HL-60/S4 treated with phorbol 12-myristate 13-acetate at 8.2 ng/mL for 4 days and 3 days (cell line): ENCODE results near the gene UNC13A.
"Not testable (repeated sequence)": the region's sequence is repeated elsewhere in the genome, so short reads cannot be mapped to it uniquely, and the experiment has no call there.

Experiments
- in situ Hi-C: fragments of 300-500 bp; cut with MboI; formaldehyde crosslinking; loops from 2 replicates; pipeline ENCODE4 v1.15.0; 2022; ENCODE audit warnings: low sequenced_read_pairs

Gene UNC13A

DNA sequence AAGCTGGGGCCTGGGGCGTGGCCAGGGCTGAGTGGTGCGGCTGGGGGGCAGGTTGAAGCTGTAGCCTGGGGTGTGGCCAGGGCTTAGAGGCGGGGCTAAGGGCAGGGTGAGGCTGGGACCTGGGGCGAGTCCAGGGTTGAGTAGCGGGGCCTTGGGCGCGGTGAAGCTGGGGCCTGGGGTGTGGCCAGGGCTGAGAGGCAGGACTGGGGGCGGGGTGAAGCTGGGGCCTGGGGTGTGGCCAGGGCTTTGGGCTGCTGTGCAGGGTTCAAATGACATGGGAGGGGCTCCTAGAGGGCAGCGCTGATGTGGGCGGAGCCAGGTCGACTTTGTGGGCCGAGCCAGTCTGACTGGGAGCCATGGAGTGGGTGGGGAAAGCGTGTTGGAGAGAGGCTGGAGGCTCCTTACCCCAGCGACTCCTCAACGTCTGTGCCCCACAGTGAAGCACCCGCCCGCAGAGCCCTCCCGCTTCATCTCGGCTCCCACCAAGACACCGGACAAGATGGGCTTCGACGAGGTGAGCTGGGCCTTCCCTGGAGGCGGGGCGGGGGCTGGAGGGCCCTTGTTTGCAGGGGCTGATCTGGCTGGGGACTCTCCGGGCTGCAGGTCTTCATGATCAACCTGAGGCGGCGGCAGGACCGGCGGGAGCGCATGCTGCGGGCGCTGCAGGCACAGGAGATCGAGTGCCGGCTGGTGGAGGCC lies 111.2 kb downstream of the UNC13A start:
- in situ Hi-C loops, result no loop called here

DNA sequence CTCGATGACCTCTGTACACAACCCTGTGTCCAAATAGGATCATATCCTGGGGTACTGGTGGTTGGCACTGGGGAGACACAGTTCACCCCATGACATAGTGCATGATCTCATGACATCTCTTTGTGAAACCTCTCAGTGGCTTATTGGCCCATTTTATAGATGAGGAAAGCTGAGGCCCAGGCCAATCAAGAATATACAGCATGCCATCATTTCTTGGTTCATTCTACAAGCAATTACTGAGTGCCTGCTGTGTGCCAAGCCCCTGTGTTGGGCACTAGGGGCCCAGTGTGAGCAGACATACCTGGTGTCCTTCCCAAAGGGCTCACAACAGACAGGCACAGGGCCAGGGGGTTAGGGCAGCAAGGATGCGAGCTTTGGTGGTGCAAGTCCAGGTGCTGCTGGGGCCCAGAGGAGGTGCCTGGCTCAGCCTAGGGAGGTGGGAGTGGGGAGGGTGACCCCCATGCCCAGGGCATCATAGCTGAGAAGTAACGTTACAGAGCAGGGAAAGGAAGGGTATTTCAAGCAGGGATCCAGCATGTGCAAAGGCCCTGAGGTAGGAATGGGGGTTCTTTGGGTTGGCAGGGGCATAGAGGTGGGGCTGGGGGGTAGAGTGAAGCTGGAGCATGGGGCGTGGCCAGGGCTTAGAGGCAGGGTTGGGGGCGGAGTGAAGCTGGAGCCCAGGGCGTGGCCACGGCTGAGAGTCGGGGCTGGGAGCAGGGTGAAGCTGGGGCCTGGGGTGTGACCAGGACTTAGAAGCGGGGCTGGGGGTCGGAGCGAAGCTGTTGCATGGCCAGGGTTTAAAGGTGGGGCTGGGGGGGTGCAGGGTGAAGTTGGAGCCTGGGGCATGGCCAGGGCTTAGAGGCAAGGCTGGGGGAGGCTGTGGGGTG lies 112.0 kb downstream of the UNC13A start:
- in situ Hi-C loops, result no loop called here

DNA sequence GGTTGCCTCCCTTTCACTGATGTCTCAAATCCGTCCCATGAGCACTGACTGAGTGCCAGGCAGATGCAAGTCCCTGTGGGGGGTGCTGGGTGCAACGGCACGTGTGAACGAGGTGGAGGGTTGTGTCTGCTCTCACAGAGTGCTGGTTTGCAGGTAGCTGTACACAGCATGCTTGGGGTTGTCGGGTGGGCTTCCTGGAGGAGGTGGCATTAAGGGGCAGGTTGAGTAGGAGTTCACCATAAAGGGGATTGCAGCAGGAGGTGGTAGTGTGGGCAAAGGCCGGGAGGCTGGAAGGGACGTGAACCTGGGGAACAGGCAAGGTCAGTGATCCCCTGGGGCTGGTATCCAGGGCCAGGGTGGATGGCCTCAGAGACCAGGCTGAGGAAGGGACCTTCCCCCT lies 115.5 kb downstream of the UNC13A start:
- in situ Hi-C loops, result no loop called here

DNA sequence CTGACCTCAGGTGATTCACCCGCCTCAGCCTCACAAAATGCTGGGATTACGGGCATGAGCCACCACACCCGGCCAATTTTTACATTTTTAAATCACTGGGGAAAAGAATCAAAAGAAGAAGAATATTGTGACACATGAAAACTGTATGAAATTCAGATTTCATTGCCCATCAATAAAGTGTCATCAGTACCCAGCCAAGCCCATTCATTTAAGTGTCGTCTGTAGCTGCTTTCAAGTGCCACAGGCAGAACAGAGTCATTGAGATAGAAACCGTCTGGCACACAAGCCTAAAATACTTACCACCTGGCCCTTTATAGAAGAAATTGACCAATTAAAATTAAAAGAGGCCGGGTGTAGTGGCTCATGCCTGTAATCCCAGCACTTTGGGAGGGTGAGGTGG lies 117.4 kb downstream of the UNC13A start:
- in situ Hi-C loops, result no loop called here

DNA sequence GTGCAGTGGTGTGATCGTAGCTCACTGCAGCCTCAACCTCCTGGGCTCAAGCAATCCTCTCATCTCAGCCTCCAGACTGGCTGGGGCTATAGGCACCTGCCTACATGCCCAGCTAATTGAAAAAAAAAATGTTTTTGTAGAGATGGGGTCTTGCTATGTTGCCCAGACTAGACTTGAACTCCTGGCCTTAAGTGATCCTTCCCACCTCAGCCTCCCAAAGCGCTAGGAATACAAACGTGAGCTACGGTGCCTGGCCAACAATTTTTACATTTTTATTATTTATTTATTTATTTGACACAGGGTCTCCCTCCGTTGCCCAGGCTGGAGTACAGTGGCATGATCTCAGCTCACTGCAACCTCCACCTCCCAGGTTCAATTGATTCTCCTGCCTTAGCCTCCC lies 117.9 kb downstream of the UNC13A start:
- in situ Hi-C loops, result not testable (repeated sequence)

DNA sequence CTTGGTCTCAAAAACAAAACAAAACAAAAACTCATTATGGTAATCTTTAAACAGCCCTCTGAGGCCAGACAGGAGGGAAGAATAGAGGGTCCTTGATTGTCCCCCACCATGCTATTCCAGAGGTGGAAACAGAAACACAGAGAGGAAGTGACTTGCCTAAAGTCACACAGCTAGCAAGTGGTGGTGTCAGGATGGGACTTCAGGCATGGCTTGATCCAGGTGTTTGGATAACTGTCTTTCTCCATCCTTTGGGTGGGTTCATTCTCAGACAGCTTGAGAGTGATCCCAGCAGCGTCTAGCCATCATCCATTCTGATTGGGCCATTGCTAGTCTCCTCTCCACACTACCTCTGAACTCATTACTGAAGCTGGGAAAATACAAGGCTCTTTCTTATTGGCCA lies 120.2 kb downstream of the UNC13A start:
- in situ Hi-C loops, result no loop called here

DNA sequence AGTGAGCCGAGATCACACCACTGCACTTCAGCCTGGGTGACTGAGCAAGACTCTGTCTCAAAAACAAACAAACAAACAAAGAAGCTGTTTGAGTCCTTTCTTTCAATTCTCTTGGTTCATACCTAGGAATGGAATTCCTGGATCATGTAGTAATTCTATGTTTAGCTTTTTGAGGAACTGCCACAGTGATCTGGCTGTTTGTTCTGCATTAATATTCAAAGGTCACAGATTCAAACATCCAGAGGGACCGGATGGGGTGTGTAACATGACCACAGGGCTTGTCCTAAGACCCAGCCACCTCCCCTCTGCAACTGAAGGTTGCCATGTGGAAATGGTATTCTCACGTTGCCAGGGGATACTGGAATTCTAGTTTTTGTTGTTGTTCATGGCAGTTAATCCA lies 122.5 kb downstream of the UNC13A start:
- in situ Hi-C loops, result no loop called here

DNA sequence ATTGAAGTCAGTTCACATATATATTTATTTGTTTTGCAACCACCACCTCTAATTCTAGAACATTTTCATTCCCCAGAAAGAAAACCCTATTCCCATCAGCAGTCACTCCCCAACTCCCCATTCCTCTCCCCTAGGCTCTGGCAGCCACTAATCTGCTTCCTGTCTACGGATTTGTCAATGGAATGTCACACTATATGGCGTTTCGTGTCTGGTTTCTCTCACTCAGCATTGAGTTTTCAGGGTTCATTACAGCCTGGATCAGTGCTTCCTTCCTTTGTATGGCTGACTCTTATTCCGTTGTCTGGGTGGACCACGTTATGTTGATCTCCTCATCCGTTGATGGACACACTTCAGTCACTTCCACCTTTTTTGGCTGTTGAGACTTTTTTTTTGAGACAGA lies 123.4 kb downstream of the UNC13A start:
- in situ Hi-C loops, result no loop called here

DNA sequence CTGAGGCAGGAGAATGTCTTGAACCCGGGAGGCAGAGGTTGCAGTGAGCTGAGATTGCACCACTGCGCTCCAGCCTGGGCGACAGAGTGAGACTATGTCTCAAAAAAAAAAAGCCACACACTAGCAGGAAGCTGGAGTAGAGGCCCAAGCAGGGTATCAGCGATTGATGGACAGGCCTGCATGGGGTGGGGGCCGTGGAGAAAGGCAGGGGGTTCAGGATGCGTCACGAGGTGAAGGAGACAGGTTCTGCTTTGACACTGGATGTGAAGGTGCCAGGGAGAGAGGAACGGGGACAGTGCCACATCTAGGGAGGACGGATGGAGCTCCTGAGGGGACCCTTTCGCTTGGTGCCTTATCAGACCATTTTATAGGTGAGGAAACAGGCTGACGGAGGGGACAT lies 125.6 kb downstream of the UNC13A start:
- in situ Hi-C loops, result no loop called here

DNA sequence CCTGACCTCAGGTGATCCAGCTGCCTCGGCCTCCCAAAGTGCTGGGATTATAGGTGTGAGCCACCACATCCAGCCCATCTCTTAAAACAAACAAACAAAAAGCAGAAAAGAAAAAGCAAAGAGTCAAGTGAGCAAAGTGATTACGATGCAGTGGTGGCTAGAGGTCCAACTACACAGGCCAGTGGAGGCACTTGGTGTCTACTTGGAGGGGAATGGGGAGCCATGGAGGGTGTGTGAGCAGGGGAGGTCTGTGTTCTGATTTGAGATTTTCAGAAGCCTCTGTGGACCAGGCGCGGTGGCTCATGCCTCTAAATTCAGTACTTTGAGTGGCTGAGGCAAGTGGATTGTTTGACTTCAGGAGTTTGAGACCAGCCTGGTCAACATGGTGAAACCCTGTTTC lies 126.1 kb downstream of the UNC13A start:
- in situ Hi-C loops, result no loop called here

DNA sequence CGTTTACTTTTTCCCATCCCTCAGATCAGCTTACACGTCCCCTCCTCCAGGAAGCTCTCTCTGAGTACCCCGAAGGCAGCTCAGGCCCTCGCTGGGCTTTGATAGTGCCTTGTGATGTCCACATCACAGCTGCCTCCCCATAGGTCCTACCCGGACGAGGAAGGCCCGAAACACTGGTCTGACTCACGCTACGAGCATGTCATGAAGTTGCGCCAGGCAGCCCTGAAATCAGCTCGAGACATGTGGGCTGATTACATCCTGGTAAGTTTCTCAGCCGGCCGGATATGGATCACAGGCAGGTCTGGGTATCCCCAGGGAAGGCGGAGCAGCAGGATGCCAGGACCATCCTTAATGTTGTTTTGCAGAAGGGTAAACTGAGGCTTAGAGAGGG lies 128.0 kb downstream of the UNC13A start:
- in situ Hi-C loops, result no loop called here

DNA sequence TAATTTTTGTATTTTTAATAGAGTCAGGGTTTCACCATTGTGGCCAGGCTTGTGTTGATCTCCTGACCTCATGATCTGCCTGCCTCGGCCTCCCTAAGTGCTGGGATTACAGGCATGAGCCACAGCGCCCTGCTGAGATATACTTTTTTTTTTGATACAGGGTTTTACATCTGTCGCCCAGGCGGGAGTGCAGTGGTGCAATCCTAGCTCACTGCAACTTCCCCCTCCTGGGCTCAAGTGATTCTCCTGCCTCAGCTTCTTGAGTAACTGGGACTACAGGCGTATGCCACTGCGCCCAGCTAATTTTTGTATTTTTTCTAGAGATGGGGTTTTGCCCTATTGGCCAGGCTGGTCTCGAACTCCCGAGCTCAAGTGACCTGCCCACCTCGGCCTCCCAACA lies 130.7 kb downstream of the UNC13A start:
- in situ Hi-C loops, result no loop called here

DNA sequence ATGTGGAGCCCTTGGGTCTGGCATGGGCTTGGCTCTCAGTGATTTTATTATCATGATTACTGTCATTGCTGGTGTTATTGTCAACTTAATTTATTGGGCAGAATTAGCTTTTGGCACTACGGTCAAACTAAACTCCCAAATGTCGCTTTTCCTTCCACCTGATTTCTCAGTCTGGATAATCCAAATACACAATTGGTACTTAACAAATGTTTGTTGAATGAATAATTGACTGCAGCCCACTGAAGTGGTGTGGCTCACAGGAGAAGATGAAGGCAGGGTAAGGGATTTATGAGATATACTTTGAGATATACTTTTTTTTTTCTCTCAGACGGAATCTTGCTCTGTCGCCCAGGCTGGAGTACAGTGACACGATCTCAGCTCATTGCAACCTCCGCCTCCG lies 131.2 kb downstream of the UNC13A start:
- in situ Hi-C loops, result no loop called here

DNA sequence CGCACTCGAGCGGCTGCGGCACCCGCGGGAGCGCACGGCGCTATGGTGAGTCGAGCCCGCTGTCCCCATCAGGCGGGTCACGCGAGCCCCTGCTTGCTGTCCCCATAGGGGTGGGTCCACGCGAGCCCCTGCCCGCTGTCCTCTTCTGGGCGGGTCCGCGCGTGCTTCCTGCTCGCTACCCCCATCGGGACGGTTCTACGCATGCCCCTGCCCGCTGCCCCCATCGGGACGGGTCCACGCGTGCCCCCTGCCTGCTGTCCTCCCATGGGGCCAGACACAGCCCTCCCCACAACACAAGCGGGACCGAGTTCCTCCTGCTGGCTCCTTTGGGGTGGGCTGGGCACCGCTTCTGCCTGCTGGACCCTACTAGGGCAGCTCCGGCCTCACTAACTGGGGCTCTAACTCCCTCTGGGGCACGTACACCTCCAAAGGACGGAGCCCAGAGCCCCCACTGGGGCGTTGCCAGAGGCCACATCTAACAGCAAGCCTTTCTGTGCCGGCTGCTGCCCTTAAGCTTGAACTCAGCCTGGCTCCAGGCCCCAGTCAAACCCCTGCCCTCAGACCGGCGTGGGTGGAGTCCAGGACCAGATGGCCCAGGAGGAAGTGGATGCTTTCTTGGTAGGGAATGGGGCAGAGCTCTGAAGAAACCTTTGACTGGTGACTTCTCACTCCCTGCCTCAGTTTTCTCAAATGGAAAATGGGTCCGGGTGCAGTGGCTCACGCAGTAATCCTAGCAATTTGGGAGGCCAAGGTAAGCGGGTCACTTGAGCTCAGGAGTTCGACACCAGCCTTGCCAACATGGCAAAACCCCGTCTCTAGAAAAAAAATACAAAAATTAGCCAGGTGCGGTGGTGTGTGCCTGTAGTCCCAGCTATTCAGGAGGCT lies 132.0 kb downstream of the UNC13A start:
- in situ Hi-C loops, result no loop called here

DNA sequence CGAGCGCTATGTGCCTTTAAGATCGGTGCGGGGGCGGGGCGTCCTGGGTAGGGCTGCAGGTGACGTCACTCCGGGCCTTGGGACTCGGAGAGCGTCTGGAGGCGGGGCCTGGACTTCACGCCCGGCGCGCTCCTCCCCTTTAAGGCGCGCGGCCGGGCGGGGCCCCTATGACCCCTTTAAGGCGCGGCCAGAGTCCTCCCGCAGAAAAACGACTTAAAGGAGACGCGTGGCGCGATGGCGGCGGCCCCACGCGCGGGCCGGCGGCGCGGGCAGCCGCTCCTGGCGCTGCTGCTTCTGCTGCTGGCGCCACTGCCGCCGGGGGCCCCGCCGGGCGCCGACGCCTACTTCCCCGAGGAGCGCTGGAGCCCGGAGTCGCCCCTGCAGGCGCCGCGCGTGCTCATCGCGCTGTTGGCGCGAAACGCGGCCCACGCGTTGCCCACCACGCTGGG lies 132.7 kb downstream of the UNC13A start, which contains the start of gene COLGALT1:
TSS of gene COLGALT1 (plus strand) at position 170 of the 449 bp plus-strand sequence. CDS start at position 235, 65 bp downstream.
- in situ Hi-C loops, result no loop called here

DNA sequence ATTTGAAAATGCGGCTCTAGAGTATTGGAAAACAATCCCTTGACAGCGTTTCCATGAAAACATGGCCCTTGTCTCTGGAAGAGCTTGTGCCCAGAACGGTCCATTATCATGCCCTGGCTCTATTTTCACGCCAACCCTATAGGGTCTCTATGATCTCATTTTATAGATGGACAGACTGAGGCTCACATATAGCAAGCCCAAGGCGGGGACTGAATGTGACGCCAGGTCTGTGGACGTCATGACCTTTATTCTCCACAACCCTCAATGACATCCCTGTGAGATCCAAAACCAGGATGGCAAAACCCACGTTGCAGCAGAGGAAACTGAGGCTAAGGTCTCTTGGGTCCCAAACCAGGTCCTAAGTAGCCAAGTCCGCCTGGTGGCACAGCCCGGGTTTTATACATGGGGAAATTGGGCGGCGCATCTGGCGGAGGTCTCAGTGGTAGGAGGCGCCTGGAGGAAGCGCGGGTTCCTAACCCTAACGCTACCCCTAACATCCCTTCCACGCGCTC lies 133.1 kb downstream of the UNC13A start:
- in situ Hi-C loops, result no loop called here

DNA sequence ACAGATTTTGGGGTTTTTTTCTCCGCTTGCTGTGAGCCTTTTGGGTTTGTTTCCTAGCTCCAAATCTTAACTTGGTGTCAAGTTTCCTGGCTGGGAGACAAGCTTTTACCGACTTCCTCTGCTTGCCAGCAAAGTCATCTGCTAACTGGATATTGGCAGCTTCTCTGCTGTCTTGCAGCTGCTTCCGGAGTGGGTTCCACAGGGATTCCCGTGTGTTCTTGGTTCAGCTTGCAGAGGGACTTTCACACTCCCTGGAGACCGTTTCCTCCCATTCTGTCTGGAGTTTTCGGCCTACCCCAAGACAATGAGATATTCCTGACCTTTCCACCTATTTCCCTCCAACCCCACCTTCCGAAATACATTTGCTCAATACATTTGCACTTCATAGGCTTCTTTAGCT lies 134.9 kb downstream of the UNC13A start:
- in situ Hi-C loops, result no loop called here

DNA sequence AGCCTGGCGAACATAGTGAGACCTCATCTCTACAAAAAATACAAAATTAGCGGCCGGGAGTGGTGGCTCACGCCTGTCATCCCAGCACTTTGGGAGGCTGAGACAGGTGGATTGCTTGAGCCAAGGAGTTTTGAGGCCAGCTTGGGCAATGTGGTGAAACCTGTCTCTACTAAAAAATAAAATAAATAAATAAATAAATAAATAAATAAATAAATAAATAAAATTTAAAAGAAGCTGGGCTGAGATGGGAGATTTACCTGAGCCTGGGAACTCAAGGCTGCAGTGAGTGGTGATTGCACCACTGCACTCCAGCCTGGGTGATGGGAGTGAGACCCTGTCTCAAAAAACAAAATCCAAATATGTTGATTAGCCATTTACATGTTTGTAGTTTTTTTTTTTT lies 135.4 kb downstream of the UNC13A start:
- in situ Hi-C loops, result not testable (repeated sequence)
